Heart right ventricle (tissue), 16 donors: ENCODE measurements around the gene ATP2C2. TPM values are rescaled to one million over a fixed set of nuclear protein-coding genes. Genes with fewer than 3 reads are reported as not detected.
A peak's percentile ranks its signal among the peaks of the same experiment; 100 is the strongest.

Source experiments
- ATAC-seq, 8 donors: fragments of 200-7000 bp; cut with Tn5 transposase; one replicate each; pipeline ENCODE4 v1.9.1; 2020; ENCODE audit warnings: mild to moderate bottlenecking in 8 of 8, moderate library complexity in 8 of 8, moderate number of reproducible peaks in 1 of 8
- DNase-seq, 2 donors: peaks; one replicate each; pipeline ENCODE4 v3.0.0-alpha.2; 2020
- H3K27ac ChIP-seq, 10 donors: fragments of 200-600 bp; sonication (generic) in 2 of 10; one replicate each; pipeline versions ENCODE4 v1.5.0 to v1.8.0; 2020 to 2022; ENCODE audit warnings: mild to moderate bottlenecking in 3 of 10
- H3K27me3 ChIP-seq, 7 donors: fragments of 200-600 bp; one replicate each; pipeline ENCODE4 v1.8.0; 2021 to 2022; ENCODE audit warnings: mild to moderate bottlenecking in 2 of 7
- H3K36me3 ChIP-seq, 9 donors: fragments of 200-600 bp; sonication (generic) in 1 of 9; one replicate each; pipeline versions ENCODE4 v1.5.0 to v1.8.0; 2020 to 2022; ENCODE audit warnings: mild to moderate bottlenecking in 2 of 9
- H3K4me1 ChIP-seq, 9 donors: fragments of 200-600 bp; sonication (generic) in 1 of 9; one replicate each; pipeline versions ENCODE4 v1.5.0 to v1.8.0; 2020 to 2022; ENCODE audit warnings: mild to moderate bottlenecking in 4 of 9
- H3K4me3 ChIP-seq, 10 donors: fragments of 200-600 bp; sonication (generic) in 2 of 10; one replicate each; pipeline versions ENCODE4 v1.5.0 to v1.8.0; 2020 to 2022; ENCODE audit warnings: mild to moderate bottlenecking in 7 of 10, moderate library complexity in 2 of 10
- H3K9me3 ChIP-seq, 11 donors: fragments of 200-600 bp in 10 of 11; sonication (generic) in 2 of 11; one replicate each; pipeline versions ENCODE4 v1.5.0 to v1.8.0; 2013 to 2022; ENCODE audit warnings: mild to moderate bottlenecking in 2 of 11, control low read depth in 1 of 11, moderate library complexity in 1 of 11
- CTCF ChIP-seq, 9 donors: fragments of 200-600 bp; sonication (generic) in 2 of 9; IDR thresholded peaks; one replicate each; pipeline versions ENCODE4 v1.5.0 to v1.8.0; 2021 to 2022; ENCODE audit warnings: antibody characterized with exemption in 9 of 9, mild to moderate bottlenecking in 5 of 9, moderate library complexity in 1 of 9
- WGBS, 2 donors: extraction: QIAGEN DNeasy Blood & Tissue Kit; methylation state at CpG; one replicate each; pipeline ENCODE4 v1.1.7; 2013; ENCODE audit warnings: inconsistent platforms in 1 of 2; 5-methylcytosine and 5-hydroxymethylcytosine counted together
- intact Hi-C, 10 donors: fragments of 100-400 bp; cut with DNase I; formaldehyde crosslinking; loops; one replicate each; pipeline versions ENCODE4 v1.11.1 to v1.14.2; 2022
- polyA plus RNA-seq, 2 donors: library from polyadenylated mRNA; stranded (reverse); fragments of 200-250 nt; gene quantifications; one replicate each; pipeline ENCODE4 v1.2.3, GENCODE V29; 2013
- total RNA-seq, 10 donors: library from RNA; stranded (reverse); fragmentation: NEBNext Ultra II Directional in 3 of 10; extraction: Animal tissue kit (Norgen Biotek cat#: 25700) in 3 of 10; gene quantifications; one replicate each; pipeline versions ENCODE4 v1.2.1 to v1.2.4, GENCODE V29; 2021 to 2023
- donor health status: Arrhythmogenic right ventricular cardiomyopathy.
- donor health status: ischemic (EF 13 %, LVEDD 7.1; RV severe dilation, severe dysfunction).
- donor health status: healthy with polysubstance abuse.
- donor health status: DM: no; HTN: yes; CAD: no.
- donor health status: DM: no; HTN: no; CAD: no.
- donor health status: ischemic (EF 25% LVEDD 6.9; RV normal size, moderate dysfunction).
- donor health status: ischemic (EF 25% LVEDD 5.7; RV mildly dilated, moderate dysfunction).
- donor health status: healthy.
- donor health status: DM: yes; HTN: yes; CAD: no.
- donor health status: Ischemic cardiomyopathy.
- donor health status: ischemic (EF 35%, LVEDD 5.7; RV mildly dilated, moderate dysfunction).
- donor health status: nonischemic (EF 11% LVEDD 7.7; RV severe dilation, severe dysfunction).
- donor health status: DM: yes; HTN: yes; CAD: no.
- donor health status: PGD.
- donor health status: ischemic (EF 29% LVEDD 5.4; RV normal size, mild dysfunction).
- donor health status: nonischemic (EF 23%, LVEDD 6.1; RV moderate dilation, normal function).

Gene ATP2C2
- total and polyA plus RNA-seq, 12 donors, result 0.01 TPM; not detected in 11

DNA sequence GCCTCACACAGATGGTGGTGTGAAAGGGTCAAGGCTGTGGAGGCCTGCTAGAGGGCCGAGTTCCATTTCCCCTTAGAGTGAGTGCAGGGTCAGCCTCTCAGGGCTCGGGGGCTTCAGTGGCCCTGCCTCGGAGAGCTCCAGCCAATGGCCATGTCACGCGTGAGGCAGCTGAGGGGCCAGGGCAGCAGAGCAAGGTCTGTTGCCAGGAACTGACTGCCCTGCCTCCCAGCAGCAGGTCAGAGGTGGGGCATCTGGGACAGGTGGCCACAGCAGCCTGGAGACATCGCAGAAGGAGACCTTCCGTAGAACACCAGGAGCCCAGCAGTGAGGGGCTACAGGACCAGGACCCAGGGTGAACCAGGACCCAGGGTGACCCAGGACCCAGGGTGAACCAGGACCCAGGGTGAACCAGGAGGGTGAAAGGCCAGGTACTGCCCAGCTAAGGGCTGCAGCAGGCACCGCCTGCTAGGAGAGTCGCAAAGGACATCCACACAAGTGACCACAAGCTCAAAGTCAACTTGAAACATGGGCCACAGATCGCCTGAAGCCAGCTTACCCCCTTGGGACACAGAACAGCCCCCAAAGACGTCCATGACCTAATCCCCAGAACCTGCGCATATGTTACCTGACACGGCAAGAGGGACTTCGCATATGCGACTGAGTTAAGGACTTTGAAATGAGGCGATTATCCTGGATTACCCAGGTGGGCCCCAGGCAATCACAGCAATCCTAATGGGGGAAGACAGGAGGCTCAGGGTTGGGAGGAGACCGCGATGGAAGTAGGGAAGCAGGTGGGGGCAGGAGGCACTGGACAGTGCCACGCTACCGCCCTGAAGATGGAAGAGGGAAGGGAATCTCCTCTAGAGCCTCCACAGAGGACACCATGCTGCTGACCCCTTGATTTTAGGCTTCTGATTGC is 141.0 kb downstream of the ATP2C2 start:
- intact Hi-C loops, result no loop called here
- WGBS, 2 donors, result 82 to 83% methylated on average over 20 of the region's 20 CpGs
- H3K4me3 ChIP-seq, result no peak overlapping the region
- no peaks in the 10 kb centered on the region for H3K9me3 ChIP-seq
- no peak overlapping the region for H3K27ac ChIP-seq
- DNase-seq (no peak), ATAC-seq (no peak)
- no peaks in the 10 kb centered on the region for H3K27me3 ChIP-seq
- no peak for TF ChIP-seq CTCF (IDR thresholded peaks at IDR 0.05)
- no peaks in the 10 kb centered on the region for H3K36me3 ChIP-seq
- H3K4me1 ChIP-seq, result peaks cover 4 to 48% (median 17%) of the 10 kb centered on the region in 9 donors

GRCh38 chr16:84511180-84511800 is 143.0 kb downstream of the ATP2C2 start:
- peak overlapping the region in 1 of 10 donors; percentile 87 for H3K27ac ChIP-seq
- ATAC-seq (peak; percentile 40 to 92 (median 84)), DNase-seq (peak; percentile 83 to 85)
- H3K4me1 ChIP-seq, result peaks cover 0 to 47% (median 3%) of the 10 kb centered on the region in 9 donors
- peak; percentile 94 to 99 (median 97) for TF ChIP-seq CTCF (IDR thresholded peaks at IDR 0.05)
- peak overlapping the region in 2 of 10 donors; percentile 10 to 14 for H3K4me3 ChIP-seq
- 6 to 10% methylated on average over 21 of the region's 21 CpGs for WGBS, 2 donors
- intact Hi-C loops, result loop anchor here (1.0 to 10.0 kb wide), 10 partner anchors 106 to 454 kb away; partner anchors contain the start of gene COTL1 (in 1 of the 10)
- no peaks in the 10 kb centered on the region for H3K36me3 ChIP-seq
- no peaks in the 10 kb centered on the region for H3K9me3 ChIP-seq
- no peaks in the 10 kb centered on the region for H3K27me3 ChIP-seq

- no peak for TF ChIP-seq CTCF (IDR thresholded peaks at IDR 0.05)
- Histone ChIP-seq H3K9me3 (no peaks in the 10 kb centered on the region), H3K27me3 (no peaks in the 10 kb centered on the region), H3K4me1 (peaks cover 0 to 43% (median 3%) of the 10 kb centered on the region in 9 donors), H3K36me3 (no peaks in the 10 kb centered on the region), H3K4me3 (no peak overlapping the region), H3K27ac (peak overlapping the region in 1 of 10 donors; percentile 87)
- intact Hi-C loops, result loop anchor here (1.0 to 10.0 kb wide), 10 partner anchors 105 to 453 kb away; partner anchors contain the start of gene COTL1 (in 1 of the 10)
- 67 to 70% methylated on average over 13 of the region's 13 CpGs for WGBS, 2 donors
- ATAC-seq, result no peak
- DNase-seq, result no peak
Measured at GRCh38 chr16:84511831-84512230, 143.5 kb downstream of the ATP2C2 start.

GRCh38 chr16:84513123-84513522 is 144.8 kb downstream of the ATP2C2 start:
- peak overlapping the region in 1 of 10 donors; percentile 87 for H3K27ac ChIP-seq
- intact Hi-C loops, result loop anchor here in 9 of 10 donors (5.0 to 10.0 kb wide), 6 partner anchors 104 to 452 kb away; partner anchors contain the start of gene COTL1 (in 1 of the 9)
- no peak for TF ChIP-seq CTCF (IDR thresholded peaks at IDR 0.05)

More at GRCh38 chr16:84513123-84513522, 144.8 kb downstream of the ATP2C2 start:
- no peak for DNase-seq
- no peaks in the 10 kb centered on the region for H3K9me3 ChIP-seq
- H3K27me3 ChIP-seq, result no peaks in the 10 kb centered on the region
- H3K4me1 ChIP-seq, result peaks cover 0 to 47% (median 3%) of the 10 kb centered on the region in 9 donors
- H3K36me3 ChIP-seq, result no peaks in the 10 kb centered on the region
- WGBS, 2 donors, result 94% methylated on average over 10 of the region's 10 CpGs
- no peak overlapping the region for H3K4me3 ChIP-seq
- ATAC-seq, result no peak
